HCT116 (cell line): Measurements from ENCODE around the gene IAH1. TPM values are rescaled to one million over a fixed set of nuclear protein-coding genes. Genes with fewer than 3 reads are reported as not detected.

Source experiments
- ATAC-seq: fragments of 200-7000 bp; cut with Tn5 transposase; 2 replicates; pipeline ENCODE4 v1.9.1; 2020; ENCODE audit warnings: mild to moderate bottlenecking, moderate library complexity
- BruUV-seq: library from RNA; stranded (reverse); fragments of 400-500 nt; replicated peaks from 2 replicates; lab custom pipeline; 2021; lab: Mats Ljungman, UMichigan
- CTCF ChIA-PET: fragments of 300-600 bp; sonication (Branson Sonifier 250); formaldehyde crosslinking; loops from one replicate; lab custom pipeline; 2021; ENCODE audit warnings: antibody characterized with exemption; lab: Charles Lee
- POLR2A ChIA-PET: fragments of 300-600, 350-600 bp; sonication (Branson Sonifier 250); formaldehyde crosslinking; loops from one replicate; lab custom pipeline; 2021; ENCODE audit warnings: antibody characterized with exemption; lab: Charles Lee
- RAD21 ChIA-PET, 2 experiments: fragments of 300-600 bp; sonication (Branson Sonifier 250); formaldehyde crosslinking; loops; one replicate each; lab custom pipeline; 2023; ENCODE audit warnings: low total read pairs in 2 of 2; ENCODE audit not compliant: uncharacterized antibody in 2 of 2, unreplicated experiment in 2 of 2, low non-redundant PET in 1 of 2; lab: Charles Lee
- DNase-seq: peaks from one replicate; pipeline ENCODE4 v3.0.0-alpha.2; 2010; ENCODE audit warnings: low read depth, low spot score
- H2AFZ ChIP-seq: fragments of 200-600 bp; shearing (Covaris generic), sonication (generic); 2 replicates; pipeline ENCODE4 v1.6.1; 2017; ENCODE audit warnings: low read depth, mixed run types, mixed read lengths, antibody characterized with exemption, low read length; ENCODE audit not compliant: poor library complexity, severe bottlenecking
- H3K27ac ChIP-seq: 2 replicates; pipeline ENCODE4 v1.5.1; 2012; ENCODE audit warnings: low read depth, low read length
- H3K27me3 ChIP-seq: fragments of 200-600 bp; sonication (generic); 2 replicates; pipeline ENCODE4 v1.6.1; 2016; ENCODE audit warnings: mixed run types, low read length, mixed read lengths; ENCODE audit not compliant: insufficient read depth
- H3K36me3 ChIP-seq, 2 experiments: fragments of 200-500 bp in 1 of 2; fragments of 200-600 bp in 1 of 2; sonication (Bioruptor generic) in 1 of 2; sonication (generic) in 1 of 2; 2 replicates each; pipeline versions ENCODE4 v1.5.1 to v1.6.1; 2014 to 2016; ENCODE audit warnings: low read length in 2 of 2, inconsistent platforms in 1 of 2, mixed read lengths in 1 of 2, mixed run types in 1 of 2; ENCODE audit not compliant: insufficient read depth in 2 of 2, control insufficient read depth in 1 of 2
- H3K4me1 ChIP-seq, 2 experiments: fragments of 200-600 bp in 1 of 2; sonication (generic) in 1 of 2; 2 replicates each; pipeline versions ENCODE4 v1.5.1 to v1.6.1; 2012 to 2017; ENCODE audit warnings: low read length in 2 of 2, inconsistent platforms in 1 of 2, mild to moderate bottlenecking in 1 of 2, mixed read lengths in 1 of 2, mixed run types in 1 of 2, moderate library complexity in 1 of 2; ENCODE audit not compliant: insufficient read depth in 2 of 2, control insufficient read depth in 1 of 2
- H3K4me2 ChIP-seq: fragments of 200-600 bp; sonication (generic); 2 replicates; pipeline ENCODE4 v1.6.1; 2017; ENCODE audit warnings: mixed run types, low read length, mixed read lengths
- H3K4me3 ChIP-seq, 2 experiments: fragments of 200-600 bp in 1 of 2; sonication (generic) in 1 of 2; replicated peaks in 1 of 2; 2 replicates each; pipeline ENCODE4 v1.5.1; 2011 to 2016; ENCODE audit warnings: low read length in 2 of 2, control low read depth in 1 of 2, low read depth in 1 of 2, mild to moderate bottlenecking in 1 of 2, mixed read lengths in 1 of 2, mixed run types in 1 of 2
- H3K79me2 ChIP-seq: fragments of 200-600 bp; sonication (generic); 2 replicates; pipeline ENCODE4 v1.6.1; 2017; ENCODE audit warnings: mild to moderate bottlenecking, mixed run types, low read length, moderate library complexity, mixed read lengths; ENCODE audit not compliant: insufficient read depth
- H3K9ac ChIP-seq: fragments of 200-600 bp; sonication (generic); 2 replicates; pipeline ENCODE4 v1.6.1; 2016; ENCODE audit warnings: low read length, mixed read lengths
- H3K9me2 ChIP-seq: fragments of 200-600 bp; sonication (generic), shearing (Covaris generic); 2 replicates; pipeline ENCODE4 v1.6.1; 2017; ENCODE audit warnings: mixed run types, mild to moderate bottlenecking, moderate library complexity; ENCODE audit not compliant: insufficient read depth
- H3K9me3 ChIP-seq, 2 experiments: fragments of 200-500 bp in 1 of 2; fragments of 200-600 bp in 1 of 2; sonication (Bioruptor generic) in 1 of 2; sonication (generic) in 1 of 2; 2 replicates each; pipeline ENCODE4 v1.6.1; 2014 to 2017; ENCODE audit warnings: low read length in 2 of 2, mixed read lengths in 2 of 2, inconsistent platforms in 1 of 2, low read depth in 1 of 2, mild to moderate bottlenecking in 1 of 2, mixed run types in 1 of 2, moderate library complexity in 1 of 2; ENCODE audit not compliant: control insufficient read depth in 1 of 2, insufficient read depth in 1 of 2
- H4K20me1 ChIP-seq: fragments of 200-600 bp; sonication (generic), shearing (Covaris generic); 2 replicates; pipeline ENCODE4 v1.6.1; 2017; ENCODE audit warnings: mixed run types, mild to moderate bottlenecking, moderate library complexity; ENCODE audit not compliant: insufficient read depth
- CBX3 ChIP-seq: IDR thresholded peaks from 2 replicates; pipeline ENCODE4 v1.6.1; 2012; ENCODE audit warnings: low read depth
- CEBPB ChIP-seq: IDR thresholded peaks from 2 replicates; pipeline ENCODE4 v1.6.1; 2012; ENCODE audit warnings: low read depth
- EZH2phosphoT487 ChIP-seq: fragments of 200-600 bp; IDR thresholded peaks from 2 replicates; pipeline ENCODE4 v1.6.1; 2018; ENCODE audit warnings: antibody characterized with exemption, borderline replicate concordance
- MAX ChIP-seq: IDR thresholded peaks from 2 replicates; pipeline ENCODE4 v1.6.1; 2012
- POLR2A ChIP-seq: IDR thresholded peaks from 2 replicates; pipeline ENCODE4 v1.7.0; 2011; ENCODE audit warnings: borderline replicate concordance; ENCODE audit not compliant: insufficient read depth, insufficient read length; ENCODE audit errors: extremely low read depth
- POLR2AphosphoS5 ChIP-seq: IDR thresholded peaks from 2 replicates; pipeline ENCODE4 v1.6.1; 2011; ENCODE audit warnings: mild to moderate bottlenecking, low read depth, low read length, moderate library complexity
- RAD21 ChIP-seq: IDR thresholded peaks from 2 replicates; pipeline ENCODE4 v1.6.1; 2012; ENCODE audit warnings: low read depth, mild to moderate bottlenecking
- REST ChIP-seq: IDR thresholded peaks from 2 replicates; pipeline ENCODE4 v1.6.1; 2012; ENCODE audit warnings: low read depth
- SP1 ChIP-seq: IDR thresholded peaks from 2 replicates; pipeline ENCODE4 v1.6.1; 2012; ENCODE audit warnings: low read depth
- SRF ChIP-seq: IDR thresholded peaks from 2 replicates; pipeline ENCODE4 v1.6.1; 2012; ENCODE audit warnings: low read depth
- ZFX ChIP-seq: fragments of 450-650 bp; IDR thresholded peaks from 2 replicates; pipeline ENCODE4 v1.6.1; 2017
- intact Hi-C: fragments of 100-400 bp; cut with micrococcal nuclease; formaldehyde crosslinking; loops from 2 replicates; pipeline ENCODE4 v1.10.0; 2022
- total RNA-seq: library from RNA; stranded (reverse); gene quantifications from one replicate; pipeline ENCODE4 v1.2.1, GENCODE V29; 2021; ENCODE audit not compliant: unreplicated experiment

The IAH1 gene
- total RNA-seq, 1 experiment from 2014 or later = 35.1 TPM

- Histone ChIP-seq H4K20me1 (no peaks in the 10 kb centered on the region), H3K9me2 (no peaks in the 10 kb centered on the region), H3K9me3 (no peaks in the 10 kb centered on the region), H3K27ac (no peak overlapping the region), H3K9ac (no peak overlapping the region), H3K36me3 (peaks cover 35 to 38% of the 10 kb centered on the region in 2 experiments), H3K79me2 (no peaks in the 10 kb centered on the region), H3K4me3 (no peak overlapping the region), H3K4me1 (no peaks in the 10 kb centered on the region), H3K4me2 (no peak overlapping the region), H2AFZ (no peak overlapping the region), H3K27me3 (no peaks in the 10 kb centered on the region)
- ChIA-PET POLR2A (no interaction called here), RAD21 (no interaction called here), CTCF (no interaction called here)
- intact Hi-C loops = no loop called here
- ATAC-seq (no peak), DNase-seq (no peak)
- TF ChIP-seq EZH2phosphoT487 (no peak), POLR2A (no peak), CBX3 (no peak), MAX (no peak), ZFX (no peak)
- BruUV-seq = no TSS peak
These were observed 19.7 kb downstream of the IAH1 start for GRCh38 chr2:9494081-9494480.

- RAD21 ChIA-PET = no interaction called here
These were observed 22.7 kb downstream of the IAH1 start for GRCh38 chr2:9497017-9497416.

More at GRCh38 chr2:9497017-9497416, 22.7 kb downstream of the IAH1 start:
- POLR2A ChIA-PET = no interaction called here
- ATAC-seq (0 out of 2 replicates have a peak, but pooled peaks have one; percentile 30), DNase-seq (no peak)
- Histone ChIP-seq H3K4me1 (no peaks in the 10 kb centered on the region), H3K36me3 (peaks cover 19 to 26% of the 10 kb centered on the region in 2 experiments; a peak in 3 of 4 replicates), H3K9me2 (no peaks in the 10 kb centered on the region), H3K4me2 (no peak overlapping the region), H4K20me1 (no peaks in the 10 kb centered on the region), H3K27ac (no peak overlapping the region), H3K9me3 (no peaks in the 10 kb centered on the region), H3K4me3 (no peak overlapping the region), H3K79me2 (0 out of 2 replicates have a peak, but pooled peaks cover 3% of the 10 kb centered on the region), H3K27me3 (no peaks in the 10 kb centered on the region), H2AFZ (no peak overlapping the region), H3K9ac (no peak overlapping the region)
- TF ChIP-seq SP1 = no peak
- no peak for TF ChIP-seq POLR2AphosphoS5
- TF ChIP-seq SRF = no peak
- TF ChIP-seq REST = no peak
- TF ChIP-seq MAX = no peak
- no peak for TF ChIP-seq CEBPB
- TF ChIP-seq RAD21 = no peak
- intact Hi-C loops = no loop called here
- CTCF ChIA-PET = no interaction called here
- BruUV-seq = no TSS peak
